K562 (cell line): ENCODE data around the gene SLC25A42.

ENCODE experiments used
- ATF2 ChIP-seq: sonication (generic); formaldehyde crosslinking; IDR thresholded peaks from 2 replicates; pipeline ENCODE4 v1.8.1; 2022; ENCODE audit warnings: missing genetic modification reagents
- BHLHE40 ChIP-seq: IDR thresholded peaks from 2 replicates; pipeline ENCODE4 v1.6.1; 2011; ENCODE audit warnings: low read length, improper control_type of control experiment
- EZH2 ChIP-seq: IDR thresholded peaks from 2 replicates; pipeline ENCODE4 v1.6.1; 2012; ENCODE audit warnings: low read depth, mild to moderate bottlenecking, inconsistent platforms, low read length, borderline replicate concordance
- FOXP4 ChIP-seq: sonication (generic); formaldehyde crosslinking; IDR thresholded peaks from 2 replicates; pipeline ENCODE4 v1.8.0; 2022; ENCODE audit warnings: mild to moderate bottlenecking, missing genetic modification reagents, borderline replicate concordance
- JUND ChIP-seq, 2 experiments: IDR thresholded peaks; 2 replicates in 1 of 2; 3 replicates in 1 of 2; pipeline ENCODE4 v1.6.1; 2011; ENCODE audit warnings: borderline replicate concordance in 2 of 2, low read depth in 2 of 2, low read length in 2 of 2, improper control_type of control experiment in 1 of 2, missing biosample characterization in 1 of 2, missing genetic modification characterization in 1 of 2, missing genetic modification reagents in 1 of 2
- MAZ ChIP-seq, 2 experiments: fragments of 450-650 bp in 1 of 2; sonication (generic) in 1 of 2; formaldehyde crosslinking; IDR thresholded peaks in 1 of 2; conservative IDR thresholded peaks in 1 of 2; 2 replicates each; pipeline versions ENCODE4 v1.4.0 to v1.5.0; 2020; ENCODE audit warnings: mild to moderate bottlenecking in 1 of 2, missing genetic modification reagents in 1 of 2
- POLR2A ChIP-seq: fragments of 450-650 bp; conservative IDR thresholded peaks from 2 replicates; pipeline ENCODE4 v1.6.1; 2016
- ZBTB43 ChIP-seq: sonication (generic); formaldehyde crosslinking; IDR thresholded peaks from 2 replicates; pipeline ENCODE4 v1.8.0; 2023; ENCODE audit warnings: mild to moderate bottlenecking, missing genetic modification reagents

GRCh38 chr19:19131989-19132388 lies 68.2 kb downstream of the SLC25A42 start:
- TF ChIP-seq JUND (IDR thresholded peaks at IDR 0.05; ENCODE audit: borderline replicate concordance, low read depth, low read length) (no peak), JUND (tag; IDR thresholded peaks at IDR 0.05; ENCODE audit: borderline replicate concordance, low read depth, low read length) (no peak), MAZ (CRISPR knock-in tag; conservative IDR thresholded peaks at IDR 0.05 in 1 of 2, IDR thresholded peaks at IDR 0.05 in 1 of 2) (no peak), POLR2A (no peak), BHLHE40 (no peak), EZH2 (no peak), FOXP4 (no peak), ZBTB43 (no peak), ATF2 (no peak)
